GM12878 (cell line): ENCODE measurements around the gene NCKAP5. TPM values are rescaled to one million over a fixed set of nuclear protein-coding genes. Genes with fewer than 3 reads are reported as not detected.

Source experiments
- ATAC-seq: fragments of 200-7000 bp; cut with Tn5 transposase; 3 replicates; pipeline ENCODE4 v1.9.1; 2020; ENCODE audit warnings: mild to moderate bottlenecking, moderate library complexity
- BruUV-seq: library from RNA; stranded (reverse); fragments of 400-500 nt; replicated peaks from 2 replicates; lab custom pipeline; 2021; lab: Mats Ljungman, UMichigan
- CTCF ChIA-PET: fragments of 300-600 bp; sonication (Branson Sonifier 250); formaldehyde crosslinking; extraction: SDS; loops from one replicate; lab custom pipeline; 2021; ENCODE audit warnings: inconsistent platforms; lab: Yijun Ruan, JAX
- POLR2A ChIA-PET: fragments of 350-600 bp; formaldehyde crosslinking; extraction: SDS; loops from one replicate; lab custom pipeline; 2021; ENCODE audit warnings: inconsistent platforms; lab: Charles Lee
- RAD21 ChIA-PET: fragments of 300-600 bp; sonication (Branson Sonifier 250); formaldehyde crosslinking; loops from one replicate; lab custom pipeline; 2023; ENCODE audit warnings: antibody characterized with exemption; ENCODE audit not compliant: unreplicated experiment; lab: Charles Lee
- SMC1A ChIA-PET: fragments of 300-600 bp; sonication (Branson Sonifier 250); formaldehyde crosslinking; loops from one replicate; lab custom pipeline; 2023; ENCODE audit not compliant: unreplicated experiment, uncharacterized antibody; lab: Charles Lee
- DNase-seq: peaks from one replicate; pipeline ENCODE4 v3.0.0-alpha.2; 2011; ENCODE audit warnings: low read depth, low spot score
- FAIRE-seq: peaks from 3 replicates; lab custom pipeline; 2011; peaks lifted over from hg19 to GRCh38; lab: Jason Lieb, UNC
- H2AFZ ChIP-seq: 2 replicates; pipeline ENCODE4 v1.6.0; 2011; ENCODE audit warnings: low read depth, low read length, control low read depth; ENCODE audit not compliant: control insufficient read depth
- H3K27ac ChIP-seq: 2 replicates; pipeline ENCODE4 v1.5.1; 2011; ENCODE audit warnings: control low read depth; ENCODE audit not compliant: control insufficient read depth, insufficient read depth
- H3K27me3 ChIP-seq, 2 experiments: replicated peaks in 1 of 2; 2 replicates each; pipeline versions ENCODE4 v1.6.0 to v1.6.1; 2011; ENCODE audit warnings: low read length in 1 of 2; ENCODE audit not compliant: control insufficient read depth in 2 of 2, insufficient read depth in 2 of 2
- H3K36me3 ChIP-seq, 2 experiments: 2 replicates each; pipeline ENCODE4 v1.5.1; 2011; ENCODE audit warnings: low read length in 1 of 2; ENCODE audit not compliant: control insufficient read depth in 2 of 2, insufficient read depth in 2 of 2
- H3K4me1 ChIP-seq: 2 replicates; pipeline ENCODE4 v1.6.1; 2011; ENCODE audit warnings: mild to moderate bottlenecking, low read length, moderate library complexity, mixed read lengths; ENCODE audit not compliant: control insufficient read depth, insufficient read depth
- H3K4me2 ChIP-seq: 2 replicates; pipeline ENCODE4 v1.6.0; 2011; ENCODE audit warnings: control low read depth; ENCODE audit not compliant: control insufficient read depth, insufficient read depth
- H3K4me3 ChIP-seq: fragments of 200-600 bp; sonication (generic); 2 replicates; pipeline ENCODE4 v1.5.1; 2016
- H3K79me2 ChIP-seq: 2 replicates; pipeline ENCODE4 v1.6.0; 2011; ENCODE audit warnings: low read length; ENCODE audit not compliant: control insufficient read depth, insufficient read depth
- H3K9ac ChIP-seq: 2 replicates; pipeline ENCODE4 v1.8.0; 2011; ENCODE audit warnings: low read length, control low read depth, mixed read lengths; ENCODE audit not compliant: control insufficient read depth, insufficient read depth
- H3K9me3 ChIP-seq: replicated peaks from 3 replicates; pipeline ENCODE4 v1.5.1; 2011; ENCODE audit warnings: mild to moderate bottlenecking, low read length; ENCODE audit not compliant: control insufficient read depth, insufficient read depth
- H4K20me1 ChIP-seq: 2 replicates; pipeline ENCODE4 v1.6.0; 2011; ENCODE audit not compliant: control insufficient read depth, insufficient read depth
- ATF7 ChIP-seq: fragments of 450-650 bp; IDR thresholded peaks from 2 replicates; pipeline ENCODE4 v1.6.1; 2016; ENCODE audit warnings: low read depth, mild to moderate bottlenecking
- CEBPZ ChIP-seq: fragments of 150-350 bp; IDR thresholded peaks from 2 replicates; pipeline ENCODE4 v1.6.1; 2016; ENCODE audit warnings: low read depth, low read length
- ELK1 ChIP-seq: IDR thresholded peaks from 2 replicates; pipeline ENCODE4 v1.6.1; 2012; ENCODE audit warnings: low read depth, low read length, improper control_type of control experiment
- FOXK2 ChIP-seq: fragments of 450-650 bp; IDR thresholded peaks from 2 replicates; pipeline ENCODE4 v1.6.1; 2017; ENCODE audit warnings: mild to moderate bottlenecking, moderate library complexity
- JUND ChIP-seq: IDR thresholded peaks from 2 replicates; pipeline ENCODE4 v1.6.1; 2012; ENCODE audit warnings: low read depth, mild to moderate bottlenecking, low read length, improper control_type of control experiment, moderate library complexity
- RELB ChIP-seq: fragments of 450-650 bp; IDR thresholded peaks from 2 replicates; pipeline ENCODE4 v1.6.1; 2017; ENCODE audit warnings: low read depth, mild to moderate bottlenecking, moderate library complexity
- RUNX3 ChIP-seq: IDR thresholded peaks from 2 replicates; pipeline ENCODE4 v1.6.1; 2012; ENCODE audit warnings: low read length, inconsistent platforms
- TCF12 ChIP-seq: IDR thresholded peaks from 2 replicates; pipeline ENCODE4 v1.6.1; 2011; ENCODE audit warnings: low read depth, mild to moderate bottlenecking, low read length
- ZNF24 ChIP-seq: fragments of 450-650 bp; IDR thresholded peaks from 2 replicates; pipeline ENCODE4 v1.6.1; 2017; ENCODE audit warnings: antibody characterized with exemption, mild to moderate bottlenecking
- ZNF274 ChIP-seq: IDR thresholded peaks from one replicate; pipeline ENCODE4 v1.8.0; 2011; ENCODE audit not compliant: insufficient read length, insufficient read depth
- ZNF622 ChIP-seq: fragments of 450-650 bp; IDR thresholded peaks from 2 replicates; pipeline ENCODE4 v1.6.1; 2017; ENCODE audit warnings: mild to moderate bottlenecking, inconsistent platforms
- WGBS: methylation state at CpG from one replicate; pipeline ENCODE4 v1.1.6; 2016; ENCODE audit warnings: low lambda C conversion rate; ENCODE audit not compliant: insufficient replicate concordance, insufficient coverage; ENCODE audit errors: missing lambda C conversion rate; 5-methylcytosine and 5-hydroxymethylcytosine counted together
- in situ Hi-C: fragments of 300-500 bp; cut with MboI; formaldehyde crosslinking; loops from 9 replicates; pipeline ENCODE4 v1.14.3; 2018; ENCODE audit warnings: mixed read lengths
- intact Hi-C: fragments of 100-400 bp; cut with micrococcal nuclease; formaldehyde crosslinking; loops from one replicate; pipeline ENCODE4 v1.14.2; 2022; ENCODE audit not compliant: unreplicated experiment
- polyA plus RNA-seq, 11 experiments: library from polyadenylated mRNA; depleted of rRNA in 4 of 11; unstranded in 6 of 11; stranded (reverse) in 5 of 11; fragments of >200 nt; fragmentation: Nextera tagmentation in 4 of 11; fragmentation: Illumina TruSeq in 1 of 11; extraction: Ambion mirVana in 4 of 11; extraction: Trizol in 1 of 11; gene quantifications; 1 replicate in 1 of 11; 2 replicates in 10 of 11; pipeline versions ENCODE4 v1.2.1 to v1.2.3, GENCODE V29; 2011 to 2016; ENCODE audit warnings: inconsistent platforms in 2 of 11, missing spikeins in 2 of 11, low read depth in 1 of 11
- total RNA-seq, 4 experiments: library from RNA; depleted of rRNA in 3 of 4; stranded (reverse); fragments of >200 nt in 3 of 4; fragmentation: Illumina TruSeq in 1 of 4; extraction: Trizol in 1 of 4; gene quantifications; 2 replicates each; pipeline versions ENCODE4 v1.2.1 to v1.2.3, GENCODE V29; 2013 to 2021

NCKAP5 gene
- total and polyA plus RNA-seq, 10 of the 15 experiments (the other 5 are each of a cell fraction or from before 2014, with no cell fraction given) = 0.06 to 0.44 (median 0.16) TPM

- no peak overlapping the region for H3K4me2 ChIP-seq
- H4K20me1 ChIP-seq = no peaks in the 10 kb centered on the region
- no peak for FAIRE-seq
- no peak overlapping the region for H3K4me3 ChIP-seq
- WGBS = 14% methylated on average over 6 of the region's 6 CpGs
- H3K27ac ChIP-seq = no peak overlapping the region
- in situ Hi-C loops (no loop called here), intact Hi-C loops (no loop called here)
- H3K36me3 ChIP-seq = no peaks in the 10 kb centered on the region
- RAD21 ChIA-PET = no interaction called here
- no peak overlapping the region for H3K9ac ChIP-seq
- TF ChIP-seq ATF7 (peak; percentile 45; the same call in 1 of the 2 replicates), RELB (no peak)
- SMC1A ChIA-PET = no interaction called here
- H3K9me3 ChIP-seq = no peaks in the 10 kb centered on the region
- POLR2A ChIA-PET = no interaction called here
- CTCF ChIA-PET = no interaction called here
- no peaks in the 10 kb centered on the region for H3K79me2 ChIP-seq
- ATAC-seq = no peak
- BruUV-seq = no TSS peak
- no peaks in the 10 kb centered on the region for H3K27me3 ChIP-seq
- no peak for DNase-seq
- H3K4me1 ChIP-seq = no peaks in the 10 kb centered on the region
- no peak overlapping the region for H2AFZ ChIP-seq
Measured at GRCh38 chr2:133315280-133315679, 253.0 kb downstream of the NCKAP5 start.

- in situ Hi-C loops = no loop called here
- ChIA-PET RAD21 (no interaction called here), POLR2A (no interaction called here), CTCF (no interaction called here), SMC1A (no interaction called here)
- Histone ChIP-seq H3K4me2 (no peak overlapping the region), H3K4me3 (no peak overlapping the region), H3K9ac (no peak overlapping the region), H2AFZ (no peak overlapping the region), H3K27me3 (no peaks in the 10 kb centered on the region), H3K9me3 (no peaks in the 10 kb centered on the region), H3K79me2 (no peaks in the 10 kb centered on the region), H3K36me3 (no peaks in the 10 kb centered on the region), H4K20me1 (no peaks in the 10 kb centered on the region), H3K4me1 (no peaks in the 10 kb centered on the region), H3K27ac (no peak overlapping the region)
- intact Hi-C loops = no loop called here
- no peak for ATAC-seq
- WGBS = 61% methylated on average over 4 of the region's 4 CpGs
- TF ChIP-seq JUND (no peak), CEBPZ (no peak), TCF12 (no peak), FOXK2 (no peak), RUNX3 (no peak), ZNF622 (no peak), ZNF24 (no peak), ZNF274 (no peak), ELK1 (no peak)
- no peak for FAIRE-seq
- no TSS peak for BruUV-seq
- no peak for DNase-seq
Measured at GRCh38 chr2:133314795-133315194, 253.5 kb downstream of the NCKAP5 start.
